ENCODE results near the gene BRINP1. TPM values are rescaled to one million over a fixed set of nuclear protein-coding genes. Genes with fewer than 3 reads are reported as not detected.

The BRINP1 gene
- total and polyA plus RNA-seq, 2 donors (not counting 1 experiment from before 2014, with no cell fraction given), result not detected

- no peaks in the 10 kb centered on the region for H3K27me3 Mint-ChIP-seq
- intact Hi-C loops (cut with micrococcal nuclease), result no loop called here
- Histone ChIP-seq H3K4me3 (ENCODE audit: control extremely low read depth in 1 of 5, extremely low read depth in 1 of 5, insufficient read depth in 1 of 5, low read depth in 2 of 5, low read length in 4 of 5) (no peak overlapping the region), H3K9ac (ENCODE audit: low read length) (no peak overlapping the region), H3K4me2 (replicated peaks; ENCODE audit: low read depth, low read length, poor library complexity, severe bottlenecking) (no peak overlapping the region), H3K79me2 (ENCODE audit: control insufficient read depth, insufficient read depth, low read length) (no peaks in the 10 kb centered on the region), H3K27ac (ENCODE audit: low read length in 2 of 2) (no peak overlapping the region), H4K20me1 (ENCODE audit: control insufficient read depth, insufficient read depth, low read length, poor library complexity, severe bottlenecking) (no peaks in the 10 kb centered on the region), H3K9me3 (ENCODE audit: control extremely low read depth in 1 of 3, control insufficient read depth in 2 of 3, insufficient read depth in 1 of 3, low read length in 2 of 3) (no peaks in the 10 kb centered on the region), H3K27me3 (replicated peaks in 1 of 4; ENCODE audit: control extremely low read depth in 1 of 4, control insufficient read depth in 3 of 4, insufficient read depth in 4 of 4, low read length in 3 of 4) (no peaks in the 10 kb centered on the region), H3K4me1 (ENCODE audit: control insufficient read depth in 2 of 2, insufficient read depth in 2 of 2, low read length in 2 of 2) (no peaks in the 10 kb centered on the region), H3K36me3 (replicated peaks in 1 of 2; ENCODE audit: control extremely low read depth in 1 of 2, control insufficient read depth in 1 of 2, extremely low read depth in 1 of 2, insufficient read depth in 2 of 2, low read length in 1 of 2) (no peaks in the 10 kb centered on the region), H2AFZ (ENCODE audit: insufficient read depth, low read depth, low read length, poor library complexity, severe bottlenecking) (no peak overlapping the region)
- no peak overlapping the region for H3K27ac Mint-ChIP-seq
- no peaks in the 10 kb centered on the region for H3K9me3 Mint-ChIP-seq (ENCODE audit: insufficient read depth)
- ChIA-PET CTCF (no interaction called here), POLR2A (no interaction called here)
- no peak overlapping the region for H3K4me3 Mint-ChIP-seq
- WGBS (ENCODE audit: insufficient coverage), result 86% methylated on average over 1 of the region's 3 CpGs
- H3K4me1 Mint-ChIP-seq, result no peaks in the 10 kb centered on the region
- no peak for DNase-seq
- TF ChIP-seq EZH2 (IDR thresholded peaks at IDR 0.05; ENCODE audit: borderline replicate concordance, insufficient read depth, low read depth, low read length, poor library complexity, severe bottlenecking), result no peak
- TF ChIP-seq, protein P1, sequence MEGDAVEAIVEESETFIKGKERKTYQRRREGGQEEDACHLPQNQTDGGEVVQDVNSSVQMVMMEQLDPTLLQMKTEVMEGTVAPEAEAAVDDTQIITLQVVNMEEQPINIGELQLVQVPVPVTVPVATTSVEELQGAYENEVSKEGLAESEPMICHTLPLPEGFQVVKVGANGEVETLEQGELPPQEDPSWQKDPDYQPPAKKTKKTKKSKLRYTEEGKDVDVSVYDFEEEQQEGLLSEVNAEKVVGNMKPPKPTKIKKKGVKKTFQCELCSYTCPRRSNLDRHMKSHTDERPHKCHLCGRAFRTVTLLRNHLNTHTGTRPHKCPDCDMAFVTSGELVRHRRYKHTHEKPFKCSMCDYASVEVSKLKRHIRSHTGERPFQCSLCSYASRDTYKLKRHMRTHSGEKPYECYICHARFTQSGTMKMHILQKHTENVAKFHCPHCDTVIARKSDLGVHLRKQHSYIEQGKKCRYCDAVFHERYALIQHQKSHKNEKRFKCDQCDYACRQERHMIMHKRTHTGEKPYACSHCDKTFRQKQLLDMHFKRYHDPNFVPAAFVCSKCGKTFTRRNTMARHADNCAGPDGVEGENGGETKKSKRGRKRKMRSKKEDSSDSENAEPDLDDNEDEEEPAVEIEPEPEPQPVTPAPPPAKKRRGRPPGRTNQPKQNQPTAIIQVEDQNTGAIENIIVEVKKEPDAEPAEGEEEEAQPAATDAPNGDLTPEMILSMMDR (IDR thresholded peaks at IDR 0.05), result no peak
- no peak for ATAC-seq (ENCODE audit: low read depth)
Observed at GRCh38 chr9:119264165-119264564, 105.1 kb downstream of the BRINP1 start.

GRCh38 chr9:119257592-119257991, 111.6 kb downstream of the BRINP1 start:
- no peak for ATAC-seq (ENCODE audit: low read depth)
- no peak overlapping the region for H2AFZ ChIP-seq (ENCODE audit: insufficient read depth, low read depth, low read length, poor library complexity, severe bottlenecking)
- H3K4me1 ChIP-seq (ENCODE audit: control insufficient read depth in 2 of 2, insufficient read depth in 2 of 2, low read length in 2 of 2), result no peaks in the 10 kb centered on the region
- no peaks in the 10 kb centered on the region for H3K36me3 ChIP-seq (replicated peaks in 1 of 2; ENCODE audit: control extremely low read depth in 1 of 2, control insufficient read depth in 1 of 2, extremely low read depth in 1 of 2, insufficient read depth in 2 of 2, low read length in 1 of 2)
- no peaks in the 10 kb centered on the region for H3K79me2 ChIP-seq (ENCODE audit: control insufficient read depth, insufficient read depth, low read length)
- H3K4me3 ChIP-seq (ENCODE audit: control extremely low read depth in 1 of 5, extremely low read depth in 1 of 5, insufficient read depth in 1 of 5, low read depth in 2 of 5, low read length in 4 of 5), result no peak overlapping the region
- no peak overlapping the region for H3K27ac ChIP-seq (ENCODE audit: low read length in 2 of 2)
- Mint-ChIP-seq H3K27me3 (no peaks in the 10 kb centered on the region), H3K4me3 (no peak overlapping the region), H3K27ac (no peak overlapping the region), H3K9me3 (ENCODE audit: insufficient read depth) (no peaks in the 10 kb centered on the region), H3K4me1 (no peaks in the 10 kb centered on the region)
- H3K9ac ChIP-seq (ENCODE audit: low read length), result no peak overlapping the region
- intact Hi-C loops (cut with micrococcal nuclease), result no loop called here
- ChIA-PET POLR2A (no interaction called here), CTCF (no interaction called here)
- H3K27me3 ChIP-seq (replicated peaks in 1 of 4; ENCODE audit: control extremely low read depth in 1 of 4, control insufficient read depth in 3 of 4, insufficient read depth in 4 of 4, low read length in 3 of 4), result no peaks in the 10 kb centered on the region
- TF ChIP-seq, protein P1 (IDR thresholded peaks at IDR 0.05), result no peak
- no peak for TF ChIP-seq EZH2 (IDR thresholded peaks at IDR 0.05; ENCODE audit: borderline replicate concordance, insufficient read depth, low read depth, low read length, poor library complexity, severe bottlenecking)
- H3K9me3 ChIP-seq (ENCODE audit: control extremely low read depth in 1 of 3, control insufficient read depth in 2 of 3, insufficient read depth in 1 of 3, low read length in 2 of 3), result no peaks in the 10 kb centered on the region
- no peak for DNase-seq
- H3K4me2 ChIP-seq (replicated peaks; ENCODE audit: low read depth, low read length, poor library complexity, severe bottlenecking), result no peak overlapping the region
- 79% methylated on average over 3 of the region's 4 CpGs for WGBS (ENCODE audit: insufficient coverage)
- H4K20me1 ChIP-seq (ENCODE audit: control insufficient read depth, insufficient read depth, low read length, poor library complexity, severe bottlenecking), result no peaks in the 10 kb centered on the region
